ENCODE data around the gene PROSER3.

GRCh38 chr19:35768082-35768421 lies 10.1 kb downstream of the PROSER3 start:
- TF ChIP-seq CTCF (IDR thresholded peaks at IDR 0.05) (no peak), POLR2A (IDR thresholded peaks at IDR 0.05) (no peak)
